IPS-20b (cell line): Measurements from ENCODE around the gene FKRP.
"Not testable (repeated sequence)": the region's sequence is repeated elsewhere in the genome, so short reads cannot be mapped to it uniquely, and the experiment has no call there.

Experiments used
- H3K27ac ChIP-seq: one replicate; pipeline ENCODE4 v1.5.1; 2013; ENCODE audit warnings: low read length
- H3K27me3 ChIP-seq: 2 replicates; pipeline ENCODE4 v1.6.1; 2013; ENCODE audit warnings: mild to moderate bottlenecking, low read length, inconsistent platforms; ENCODE audit not compliant: insufficient read depth
- H3K36me3 ChIP-seq: 2 replicates; pipeline ENCODE4 v1.6.1; 2013; ENCODE audit warnings: low read depth, mild to moderate bottlenecking, inconsistent platforms, low read length, moderate library complexity; ENCODE audit not compliant: insufficient read depth
- H3K4me1 ChIP-seq: 2 replicates; pipeline ENCODE4 v1.6.1; 2013; ENCODE audit warnings: mild to moderate bottlenecking, control low read depth, inconsistent platforms, low read length, moderate library complexity; ENCODE audit not compliant: insufficient read depth
- H3K4me3 ChIP-seq: 2 replicates; pipeline ENCODE4 v1.5.1; 2013; ENCODE audit warnings: mild to moderate bottlenecking, low read length, inconsistent platforms
- H3K9ac ChIP-seq: 2 replicates; pipeline ENCODE4 v1.6.1; 2013; ENCODE audit warnings: low read depth, mild to moderate bottlenecking, inconsistent platforms, low read length, moderate library complexity
- H3K9me3 ChIP-seq: 2 replicates; pipeline ENCODE4 v1.6.1; 2013; ENCODE audit warnings: mild to moderate bottlenecking, low read depth, low read length, inconsistent platforms; ENCODE audit not compliant: insufficient read depth

Gene FKRP

GRCh38 chr19:46798713-46799112, 52.9 kb downstream of the FKRP start:
- Histone ChIP-seq H3K4me3 (no peak overlapping the region), H3K27ac (no peak overlapping the region), H3K36me3 (no peaks in the 10 kb centered on the region), H3K9me3 (no peaks in the 10 kb centered on the region), H3K4me1 (no peaks in the 10 kb centered on the region), H3K9ac (no peak overlapping the region), H3K27me3 (no peaks in the 10 kb centered on the region)

- no peaks in the 10 kb centered on the region for H3K36me3 ChIP-seq
- no peaks in the 10 kb centered on the region for H3K4me1 ChIP-seq
- no peak overlapping the region for H3K4me3 ChIP-seq
- no peaks in the 10 kb centered on the region for H3K27me3 ChIP-seq
- no peak overlapping the region for H3K9ac ChIP-seq
- H3K9me3 ChIP-seq, result no peaks in the 10 kb centered on the region
- no peak overlapping the region for H3K27ac ChIP-seq
These were observed 56.3 kb downstream of the FKRP start for GRCh38 chr19:46802152-46802551.

DNA sequence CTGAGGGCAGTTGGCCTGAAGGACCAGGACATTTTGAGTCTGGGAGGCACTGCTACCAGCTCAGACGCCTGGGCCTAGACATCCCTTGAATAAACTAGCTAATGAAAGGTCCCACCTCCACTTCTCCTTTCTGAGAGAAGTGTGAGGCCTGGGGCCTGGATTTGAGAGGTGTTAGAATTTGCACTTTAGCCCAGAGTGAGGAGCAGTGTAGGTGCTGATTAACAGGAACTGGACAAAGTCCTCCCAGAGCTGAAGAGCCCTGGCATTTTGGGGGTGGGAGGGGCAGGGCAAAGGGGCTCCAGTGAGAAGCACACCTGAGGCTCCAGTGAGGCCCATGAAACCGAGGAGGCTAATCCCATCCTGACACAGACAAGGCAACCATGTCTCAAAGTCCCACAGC, 57.7 kb downstream of the FKRP start:
- no peak overlapping the region for H3K27ac ChIP-seq
- no peaks in the 10 kb centered on the region for H3K27me3 ChIP-seq
- H3K4me1 ChIP-seq, result no peaks in the 10 kb centered on the region
- H3K9me3 ChIP-seq, result no peaks in the 10 kb centered on the region
- no peak overlapping the region for H3K4me3 ChIP-seq
- no peaks in the 10 kb centered on the region for H3K36me3 ChIP-seq
- no peak overlapping the region for H3K9ac ChIP-seq

- not testable (repeated sequence) for H3K9me3 ChIP-seq, H3K27me3 ChIP-seq, H3K4me1 ChIP-seq, H3K27ac ChIP-seq, H3K4me3 ChIP-seq, H3K9ac ChIP-seq, H3K36me3 ChIP-seq
These were observed 58.6 kb downstream of the FKRP start for GRCh38 chr19:46804432-46804831.

GRCh38 chr19:46806656-46807055, 60.8 kb downstream of the FKRP start:
- Histone ChIP-seq H3K27me3 (no peaks in the 10 kb centered on the region), H3K4me3 (no peak overlapping the region), H3K4me1 (no peaks in the 10 kb centered on the region), H3K27ac (no peak overlapping the region), H3K9me3 (no peaks in the 10 kb centered on the region), H3K36me3 (no peaks in the 10 kb centered on the region), H3K9ac (no peak overlapping the region)
